Activated CD4-positive, alpha-beta T cell treated with anti-CD3 and anti-CD28 coated beads for 36 hours (primary cell): Measurements from ENCODE around the gene ZDHHC4. TPM values are rescaled to one million over a fixed set of nuclear protein-coding genes. Genes with fewer than 3 reads are reported as not detected.
"Not testable (repeated sequence)": the region's sequence is repeated elsewhere in the genome, so short reads cannot be mapped to it uniquely, and the experiment has no call there.

Experiments used
- ATAC-seq: fragments of 200-7000 bp; cut with Tn5 transposase; one replicate; pipeline ENCODE4 v1.10.0; 2021; ENCODE audit warnings: mild to moderate bottlenecking, moderate library complexity
- CTCF ChIA-PET: fragments of 350-600 bp; sonication (Branson Sonifier 250); formaldehyde crosslinking; loops from one replicate; lab custom pipeline; 2021; ENCODE audit warnings: antibody characterized with exemption; lab: Charles Lee
- POLR2A ChIA-PET: fragments of 350-600 bp; sonication (Branson Sonifier 250); formaldehyde crosslinking; loops from one replicate; lab custom pipeline; 2021; ENCODE audit warnings: antibody characterized with exemption, inconsistent platforms; lab: Charles Lee
- DNase-seq: peaks from one replicate; pipeline ENCODE4 v3.0.0-alpha.2; 2020
- H3K27ac Mint-ChIP-seq: one replicate; pipeline ENCODE4 v1.8.0; 2021; ENCODE audit warnings: mixed read lengths
- H3K27me3 Mint-ChIP-seq: one replicate; pipeline ENCODE4 v1.8.0; 2021; ENCODE audit warnings: mixed read lengths
- H3K36me3 Mint-ChIP-seq: one replicate; pipeline ENCODE4 v1.8.0; 2021; ENCODE audit warnings: low read depth, mixed read lengths
- H3K4me1 Mint-ChIP-seq: one replicate; pipeline ENCODE4 v1.8.0; 2021; ENCODE audit warnings: mixed read lengths
- H3K4me3 Mint-ChIP-seq: one replicate; pipeline ENCODE4 v1.8.0; 2021; ENCODE audit warnings: mild to moderate bottlenecking, moderate library complexity, mixed read lengths
- H3K9me3 Mint-ChIP-seq: one replicate; pipeline ENCODE4 v1.8.0; 2021; ENCODE audit warnings: low read depth, mixed read lengths
- intact Hi-C, 2 experiments: fragments of 100-400 bp; cut with DNase I in 1 of 2; cut with micrococcal nuclease in 1 of 2; formaldehyde crosslinking; loops; one replicate each; pipeline versions ENCODE4 v1.14.2 to v1.15.1; 2022 to 2024; cut with DNase I, micrococcal nuclease
- total RNA-seq, 2 experiments: library from RNA; stranded (reverse); gene quantifications; one replicate each; pipeline ENCODE4 v1.2.3, GENCODE V29; 2021

Gene ZDHHC4
- total RNA-seq, 2 experiments from 2014 or later = 30.1 to 34.1 TPM

DNA sequence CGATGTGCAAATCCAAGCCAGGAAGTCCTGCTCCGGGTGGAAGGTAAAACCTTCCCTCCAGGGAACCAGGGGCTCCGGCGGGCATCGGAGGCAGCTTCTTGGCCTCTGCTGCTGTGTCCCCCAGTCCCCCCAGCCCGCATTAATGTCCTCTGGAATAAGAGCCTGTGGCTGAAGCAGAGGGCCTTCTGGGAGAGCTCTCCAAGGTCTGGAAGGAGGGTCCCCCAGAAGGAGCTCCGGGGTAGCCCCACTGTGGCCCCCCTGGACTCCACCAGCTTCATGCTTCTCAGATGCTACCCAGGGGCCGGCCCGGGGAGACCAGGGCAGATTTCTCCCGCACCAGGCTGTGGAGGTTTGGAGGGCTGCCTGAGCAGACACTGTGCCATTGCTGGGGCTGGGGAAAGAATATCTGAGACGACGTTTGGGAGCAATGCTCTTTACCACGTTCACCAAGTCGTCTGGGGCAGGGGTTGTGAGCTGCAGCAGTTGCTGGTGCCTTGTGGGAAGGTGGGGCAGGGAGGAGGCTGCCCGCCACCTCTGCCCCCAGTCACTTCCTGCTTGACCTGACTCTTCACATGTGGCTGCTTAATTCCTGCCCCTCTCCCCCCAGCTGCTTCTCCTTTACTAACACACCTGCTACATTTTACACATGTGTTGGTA, 46.5 kb downstream of the ZDHHC4 start:
- ATAC-seq = peak; percentile 57
- Mint-ChIP-seq H3K4me3 (no peak overlapping the region), H3K36me3 (no peaks in the 10 kb centered on the region), H3K27me3 (no peaks in the 10 kb centered on the region), H3K4me1 (peaks cover 39% of the 10 kb centered on the region), H3K27ac (peak overlapping the region; percentile 78), H3K9me3 (no peaks in the 10 kb centered on the region)
- ChIA-PET POLR2A (no interaction called here), CTCF (interaction anchor here (0.6 to 0.8 kb wide), 4 partner anchors 17 to 287 kb away, joined by 3 to 6 read pairs (median 4); partner anchors contain the start of gene ZDHHC4)
- peak; percentile 35 for DNase-seq
- intact Hi-C loops = no loop called here

DNA sequence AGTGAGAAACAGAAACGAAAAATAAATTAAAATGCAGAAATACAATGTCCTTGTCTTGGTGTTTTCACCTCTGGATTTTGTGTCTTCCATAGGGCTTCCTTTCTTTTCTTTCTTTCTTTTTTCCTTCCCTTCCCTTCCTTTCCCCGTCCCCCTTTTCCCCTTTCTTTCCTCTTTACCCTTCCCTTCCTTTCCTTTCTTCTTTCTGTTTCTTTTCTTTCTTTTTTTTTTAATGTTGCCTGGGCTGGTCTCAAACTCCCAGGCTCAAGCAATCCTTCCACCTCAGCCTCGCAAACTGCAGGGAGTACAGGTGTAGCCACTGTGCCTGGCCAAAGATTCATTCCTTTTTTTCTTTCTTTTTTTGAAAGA, 47.0 kb downstream of the ZDHHC4 start:
- H3K9me3 Mint-ChIP-seq = no peaks in the 10 kb centered on the region
- H3K36me3 Mint-ChIP-seq = no peaks in the 10 kb centered on the region
- H3K27me3 Mint-ChIP-seq = no peaks in the 10 kb centered on the region
- no peak overlapping the region for H3K4me3 Mint-ChIP-seq
- ATAC-seq = no peak
- peaks cover 38% of the 10 kb centered on the region for H3K4me1 Mint-ChIP-seq
- ChIA-PET CTCF (interaction anchor here (0.6 to 0.8 kb wide), 4 partner anchors 17 to 286 kb away, joined by 3 to 6 read pairs (median 4); partner anchors contain the start of gene ZDHHC4), POLR2A (no interaction called here)
- peak overlapping the region; percentile 78 for H3K27ac Mint-ChIP-seq
- intact Hi-C loops = no loop called here
- DNase-seq = no peak

DNA sequence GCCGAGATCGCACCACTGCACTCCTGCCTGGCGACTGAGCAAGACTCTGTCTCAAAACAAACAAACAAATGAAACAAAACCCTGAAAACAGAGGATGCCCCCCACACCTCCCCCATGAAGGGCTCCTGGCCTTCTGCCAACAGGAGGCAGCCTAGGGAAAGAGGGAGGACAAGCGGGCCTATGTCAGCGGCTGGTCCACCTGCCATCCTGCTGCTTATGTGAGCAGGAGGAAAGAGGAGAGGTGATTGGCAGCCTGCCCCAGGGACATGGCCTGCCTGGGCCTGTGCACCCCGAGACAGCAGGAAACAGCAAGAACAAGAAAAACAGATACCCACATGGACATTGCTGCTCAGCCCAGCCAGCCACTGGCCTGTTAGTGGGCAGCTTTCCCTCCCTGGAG, 50.8 kb downstream of the ZDHHC4 start:
- Mint-ChIP-seq H3K4me3 (no peak overlapping the region), H3K4me1 (peaks cover 18% of the 10 kb centered on the region), H3K36me3 (no peaks in the 10 kb centered on the region), H3K9me3 (no peaks in the 10 kb centered on the region), H3K27me3 (no peaks in the 10 kb centered on the region), H3K27ac (no peak overlapping the region)
- POLR2A ChIA-PET = no interaction called here
- intact Hi-C loops = no loop called here
- DNase-seq (no peak), ATAC-seq (no peak)
- CTCF ChIA-PET = no interaction called here

DNA sequence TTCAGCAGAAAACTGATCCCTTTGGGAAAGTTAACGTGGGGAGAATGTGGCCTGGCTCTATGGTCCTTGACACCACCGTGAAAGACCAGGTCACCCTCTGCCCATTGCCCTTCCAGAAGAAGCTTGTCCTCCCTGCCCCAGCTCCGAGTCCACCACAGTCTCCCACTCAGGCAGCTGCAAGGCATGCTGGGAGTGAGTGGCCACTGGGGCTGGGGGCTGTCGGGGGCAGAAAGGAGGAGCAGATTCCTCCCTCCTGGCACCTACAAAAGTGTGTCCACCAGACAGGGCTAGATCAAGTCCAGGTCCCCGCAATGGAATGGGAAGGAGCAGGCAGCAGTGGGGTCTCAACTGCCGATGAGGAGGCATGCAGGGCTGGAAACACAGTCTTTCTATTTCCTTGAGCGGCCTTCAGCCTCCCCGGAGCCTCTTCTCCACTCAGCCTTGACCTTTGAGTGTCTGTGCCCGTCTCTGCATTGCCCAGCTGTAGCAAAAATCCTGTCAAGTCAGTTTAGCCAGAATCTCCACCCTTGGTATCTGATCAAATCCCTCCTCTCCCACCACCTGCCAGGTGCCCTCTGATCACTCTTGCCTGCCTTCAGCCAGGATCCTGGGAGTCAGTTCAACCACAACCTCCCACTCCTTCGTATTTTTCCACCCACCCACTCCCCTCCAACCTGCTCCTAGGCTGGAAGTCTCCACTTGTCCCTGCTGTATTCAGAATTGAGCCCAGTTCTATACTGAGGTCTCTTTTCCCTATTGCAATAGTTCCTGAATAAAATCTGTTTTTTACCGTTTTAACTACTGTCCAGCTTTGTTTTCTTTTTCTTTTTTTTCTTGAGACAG, 53.0 kb downstream of the ZDHHC4 start:
- peaks cover 3% of the 10 kb centered on the region for H3K4me1 Mint-ChIP-seq
- H3K27me3 Mint-ChIP-seq = no peaks in the 10 kb centered on the region
- ChIA-PET CTCF (no interaction called here), POLR2A (no interaction called here)
- H3K9me3 Mint-ChIP-seq = peaks cover 3% of the 10 kb centered on the region
- H3K36me3 Mint-ChIP-seq = no peaks in the 10 kb centered on the region
- intact Hi-C loops = loop anchor here in 1 of 2 experiments (10.0 kb wide), 1 partner anchor 935 kb away; the partner anchor contains the start of gene MIOS
- no peak overlapping the region for H3K27ac Mint-ChIP-seq
- ATAC-seq = no peak
- no peak overlapping the region for H3K4me3 Mint-ChIP-seq
- DNase-seq = no peak

DNA sequence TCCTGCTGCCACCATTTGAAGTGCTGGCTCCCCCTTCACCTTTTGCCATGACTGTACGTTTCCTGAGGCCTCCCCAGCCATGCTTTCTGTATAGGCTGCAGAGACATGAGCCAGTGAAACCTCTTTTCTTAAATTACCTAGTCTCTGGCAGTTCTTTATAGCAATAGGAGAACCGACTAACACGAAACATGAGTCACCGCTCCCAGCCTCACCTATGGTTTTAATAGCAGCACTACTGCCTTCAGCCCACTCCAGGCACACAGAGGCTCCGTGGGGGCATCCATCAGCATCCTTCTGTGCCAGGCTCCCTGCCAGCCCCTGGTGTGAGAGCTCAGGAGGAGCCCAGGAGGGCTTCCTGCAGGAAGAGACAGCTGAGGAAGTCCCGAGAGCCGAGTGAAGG, 54.4 kb downstream of the ZDHHC4 start:
- H3K9me3 Mint-ChIP-seq = peaks cover 3% of the 10 kb centered on the region
- CTCF ChIA-PET = interaction anchor here (1.5 kb wide), 1 partner anchor 20 kb away, joined by 4 read pairs; no protein-coding TSS in a partner anchor
- no peaks in the 10 kb centered on the region for H3K36me3 Mint-ChIP-seq
- no peak overlapping the region for H3K27ac Mint-ChIP-seq
- ATAC-seq (peak; percentile 82), DNase-seq (peak; percentile 53)
- POLR2A ChIA-PET = no interaction called here
- H3K4me3 Mint-ChIP-seq = no peak overlapping the region
- H3K4me1 Mint-ChIP-seq = peaks cover 3% of the 10 kb centered on the region
- intact Hi-C loops = loop anchor here in 1 of 2 experiments (10.0 kb wide), 1 partner anchor 933 kb away; the partner anchor contains the start of gene MIOS
- H3K27me3 Mint-ChIP-seq = no peaks in the 10 kb centered on the region

DNA sequence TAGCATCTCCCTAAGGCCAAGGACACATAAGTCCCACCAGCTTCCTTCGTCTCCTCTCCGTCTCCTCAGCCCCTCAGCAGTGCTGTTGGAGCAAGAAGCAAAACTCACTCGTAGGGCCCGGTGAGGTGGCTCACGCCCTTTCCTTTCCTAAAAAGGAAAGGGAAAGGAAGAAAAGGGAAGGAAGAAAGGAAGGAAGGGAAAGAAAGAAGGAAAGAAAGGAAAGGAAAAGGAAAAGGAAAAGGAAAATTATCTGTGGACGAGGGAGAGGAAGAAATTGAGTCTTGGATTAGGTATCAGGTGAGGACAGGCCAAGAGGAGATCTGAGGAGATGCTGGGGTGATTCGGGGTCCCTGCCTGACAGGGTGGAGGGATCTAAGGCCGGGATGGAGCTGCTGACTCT, 56.8 kb downstream of the ZDHHC4 start:
- intact Hi-C loops = loop anchor here in 1 of 2 experiments (10.0 kb wide), 1 partner anchor 931 kb away; the partner anchor contains the start of gene MIOS
- H3K27me3 Mint-ChIP-seq = no peaks in the 10 kb centered on the region
- H3K4me1 Mint-ChIP-seq = peaks cover 16% of the 10 kb centered on the region
- H3K9me3 Mint-ChIP-seq = peaks cover 3% of the 10 kb centered on the region
- ChIA-PET CTCF (interaction anchor here (0.9 kb wide), 1 partner anchor 43 kb away, joined by 3 read pairs; no protein-coding TSS in a partner anchor), POLR2A (no interaction called here)
- ATAC-seq = no peak
- peaks cover 9% of the 10 kb centered on the region for H3K36me3 Mint-ChIP-seq
- H3K4me3 Mint-ChIP-seq = no peak overlapping the region
- DNase-seq = no peak
- H3K27ac Mint-ChIP-seq = no peak overlapping the region

DNA sequence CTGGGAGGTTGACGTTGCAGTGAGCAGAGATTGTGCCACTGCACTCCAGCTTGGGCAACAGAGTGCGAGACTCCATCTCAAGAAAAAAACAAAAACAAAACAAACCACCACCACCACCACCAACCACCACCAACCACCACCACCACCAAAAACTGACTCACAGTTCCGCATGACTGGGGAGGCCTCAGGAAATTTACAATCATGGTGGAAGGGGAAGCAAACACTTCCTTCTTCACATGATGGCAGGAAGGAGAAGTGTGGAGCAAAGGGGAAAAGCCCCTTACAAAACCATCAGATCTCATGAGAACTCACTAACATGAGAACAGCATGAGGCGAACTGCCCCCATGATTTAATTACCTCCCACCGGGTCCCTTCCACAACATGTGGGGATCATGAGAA, 57.7 kb downstream of the ZDHHC4 start:
- intact Hi-C loops = loop anchor here in 1 of 2 experiments (10.0 kb wide), 1 partner anchor 930 kb away; the partner anchor contains the start of gene MIOS
- H3K9me3 Mint-ChIP-seq, POLR2A ChIA-PET, ATAC-seq, H3K4me3 Mint-ChIP-seq, H3K27ac Mint-ChIP-seq, H3K27me3 Mint-ChIP-seq, DNase-seq: not testable (repeated sequence)
- peaks cover 18% of the 10 kb centered on the region for H3K36me3 Mint-ChIP-seq
- H3K4me1 Mint-ChIP-seq = peaks cover 25% of the 10 kb centered on the region
- CTCF ChIA-PET = interaction anchor here (0.7 kb wide), 1 partner anchor 291 kb away, joined by 3 read pairs; no protein-coding TSS in a partner anchor

DNA sequence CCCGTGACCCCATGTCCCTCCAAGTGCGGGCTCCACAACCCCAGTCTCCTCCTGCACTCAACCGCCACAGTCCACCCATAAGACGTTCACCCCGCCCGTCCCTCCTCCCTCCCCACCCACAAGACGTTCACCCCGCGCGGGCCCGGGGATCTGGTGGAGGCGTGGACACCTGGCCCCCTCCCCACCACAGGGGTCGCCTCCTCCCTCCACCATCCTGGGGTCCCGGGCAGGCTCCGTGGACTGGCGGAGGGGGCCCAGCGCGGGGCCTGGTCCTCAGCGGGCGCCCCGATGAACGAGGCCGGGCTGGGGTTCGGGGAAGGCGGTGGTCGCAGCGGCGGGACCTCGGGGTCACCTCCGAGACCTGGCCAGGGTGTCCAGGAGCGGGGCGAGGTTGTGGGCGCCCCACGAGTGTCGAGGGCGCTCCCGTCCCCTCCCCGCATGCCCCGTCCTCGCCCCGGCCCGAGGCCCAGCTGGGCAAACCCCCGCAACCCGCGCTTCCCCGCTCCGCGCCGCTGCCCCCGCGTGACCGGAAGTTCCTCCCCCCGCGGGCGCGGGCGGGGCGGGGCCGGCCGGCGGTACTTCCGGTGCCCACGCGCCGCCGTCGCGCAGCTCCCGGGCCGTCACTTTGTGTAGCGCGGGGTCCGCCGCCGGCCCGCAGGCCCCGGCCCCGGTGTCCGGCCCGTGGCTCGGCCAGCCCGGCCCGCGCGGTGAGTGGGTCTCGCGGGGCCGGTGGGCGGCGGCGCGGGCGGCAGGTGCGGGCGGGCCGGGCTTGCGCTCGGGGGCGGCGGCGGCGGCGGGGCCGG, 59.7 kb downstream of the ZDHHC4 start, which contains the start of gene ZNF316:
ZNF316 (plus strand) TSS at position 578 of the 803 bp plus-strand sequence. CDS start 5,092 bp downstream, outside the sequence.
- peak; percentile 48 for ATAC-seq
- POLR2A ChIA-PET = no interaction called here
- CTCF ChIA-PET = interaction anchor here (0.6 kb wide), 1 partner anchor 59 kb away, joined by 3 read pairs; no protein-coding TSS in a partner anchor

DNA sequence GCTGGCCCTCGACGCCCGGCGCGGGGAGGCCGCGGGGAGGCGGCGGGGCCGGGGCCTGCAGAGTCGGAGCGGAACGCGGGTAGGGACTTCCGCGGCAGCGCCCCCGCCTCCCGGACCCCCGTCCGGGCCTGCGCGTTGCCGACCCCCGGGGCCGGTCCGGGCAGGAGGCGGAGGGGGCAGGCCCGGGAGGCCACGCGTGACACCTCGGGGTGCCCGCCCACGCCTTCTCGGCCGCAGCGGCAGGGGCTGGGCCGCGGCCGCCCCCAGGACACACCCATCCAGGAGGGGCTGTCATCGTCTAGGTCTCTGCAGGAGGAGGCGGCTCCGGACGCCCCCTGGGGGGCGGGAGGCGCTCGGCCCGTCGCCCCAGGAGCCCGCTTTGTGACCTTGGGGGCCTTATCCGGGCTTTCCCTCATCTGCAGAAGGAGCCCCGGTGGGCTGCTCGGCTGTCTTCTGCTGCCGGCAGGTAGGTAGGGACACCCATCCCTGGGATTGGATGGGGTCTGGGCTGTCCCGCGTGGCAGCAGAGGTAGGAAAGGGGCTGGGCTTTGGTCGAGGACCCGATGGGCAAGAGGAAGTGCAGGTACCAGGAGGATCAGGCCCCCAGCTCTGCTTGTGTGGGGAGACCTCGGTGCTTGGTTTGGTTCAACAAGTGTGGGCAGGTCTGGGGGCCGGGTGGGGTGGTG, 60.4 kb downstream of the ZDHHC4 start:
- DNase-seq (peak; percentile 67), ATAC-seq (peak; percentile 62)
- no peaks in the 10 kb centered on the region for H3K27me3 Mint-ChIP-seq
- ChIA-PET CTCF (interaction anchor here (1.2 kb wide), 1 partner anchor 22 kb away, joined by 3 read pairs; no protein-coding TSS in a partner anchor), POLR2A (interaction anchor here (0.6 kb wide), 1 partner anchor 11 kb away, joined by 3 read pairs; no protein-coding TSS in a partner anchor)
- peak overlapping the region; percentile 81 for H3K4me3 Mint-ChIP-seq
- peaks cover 26% of the 10 kb centered on the region for H3K4me1 Mint-ChIP-seq
- peaks cover 3% of the 10 kb centered on the region for H3K9me3 Mint-ChIP-seq
- intact Hi-C loops = loop anchor here in 1 of 2 experiments (1.0 to 10.0 kb wide), 4 partner anchors 47 to 927 kb away; partner anchors contain the start of genes INTS15, MIOS, ZDHHC4 and ZNF12
- H3K27ac Mint-ChIP-seq = peak overlapping the region; percentile 84
- H3K36me3 Mint-ChIP-seq = peaks cover 34% of the 10 kb centered on the region

More for the DNA sequence above, 59.7 kb downstream of the ZDHHC4 start, which contains the start of gene ZNF316:
- peak; percentile 71 for DNase-seq
- peaks cover 28% of the 10 kb centered on the region for H3K36me3 Mint-ChIP-seq
- H3K4me3 Mint-ChIP-seq = peak within 1 kb of the TSS; percentile 81
- H3K27ac Mint-ChIP-seq = peak within 1 kb of the TSS; percentile 84
- H3K27me3 Mint-ChIP-seq = no peaks in the 10 kb centered on the region
- peaks cover 3% of the 10 kb centered on the region for H3K9me3 Mint-ChIP-seq
- peaks cover 26% of the 10 kb centered on the region for H3K4me1 Mint-ChIP-seq
- intact Hi-C loops = loop anchor here in 1 of 2 experiments (1.0 to 10.0 kb wide), 4 partner anchors 47 to 928 kb away; partner anchors contain the start of genes INTS15, MIOS, ZDHHC4 and ZNF12
